Measurements from ENCODE around the gene LIPT1. TPM values are rescaled to one million over a fixed set of nuclear protein-coding genes. Genes with fewer than 3 reads are reported as not detected.
"Not testable (repeated sequence)": the region's sequence is repeated elsewhere in the genome, so short reads cannot be mapped to it uniquely, and the experiment has no call there.

LIPT1 gene
- 8.2 TPM for polyA plus RNA-seq (ENCODE audit: insufficient read length)

- peak; percentile 95 for DNase-seq
Observed at GRCh38 chr2:99154643-99155536, at the start of gene LIPT1, which contains the start of gene TSGA10. Gene LIPT1 (plus strand): TSS chr2:99154967. CDS start chr2:99161958, 6,991 bp downstream. Gene TSGA10 (minus strand): TSS chr2:99154942. CDS start chr2:99109439, 45,503 bp downstream.

GRCh38 chr2:99106913-99107312 is 47.9 kb upstream of the LIPT1 start:
- DNase-seq = no peak

- no peak for DNase-seq
Observed at GRCh38 chr2:99111236-99111635, 43.5 kb upstream of the LIPT1 start.

- no peak for DNase-seq
Observed at GRCh38 chr2:99111945-99112344, 42.8 kb upstream of the LIPT1 start.

GRCh38 chr2:99112617-99113016 is 42.1 kb upstream of the LIPT1 start:
- no peak for DNase-seq

GRCh38 chr2:99127981-99128380 is 26.8 kb upstream of the LIPT1 start:
- no peak for DNase-seq

- not testable (repeated sequence) for DNase-seq
Observed at GRCh38 chr2:99135044-99135556, 19.7 kb upstream of the LIPT1 start.

GRCh38 chr2:99139003-99139402 is 15.8 kb upstream of the LIPT1 start:
- DNase-seq = no peak

GRCh38 chr2:99140056-99140859 is 14.5 kb upstream of the LIPT1 start:
- no peak for DNase-seq

GRCh38 chr2:99140860-99141109 is 14.0 kb upstream of the LIPT1 start:
- peak; percentile 32 for DNase-seq

GRCh38 chr2:99141110-99142108 is 13.4 kb upstream of the LIPT1 start, which contains the start of gene C2orf15:
Gene C2orf15 (plus strand): TSS chr2:99141707. CDS start chr2:99150559, 8,852 bp downstream.
- peak; percentile 90 for DNase-seq

- DNase-seq = no peak
Observed at GRCh38 chr2:99150706-99151105, 4.1 kb upstream of the LIPT1 start.

GRCh38 chr2:99152199-99152895 is 2.4 kb upstream of the LIPT1 start:
- DNase-seq = no peak

- peak; percentile 5 for DNase-seq
Observed at GRCh38 chr2:99153921-99154604, 704 bp upstream of the LIPT1 start.

GRCh38 chr2:99156891-99157290 is 2.1 kb downstream of the LIPT1 start:
- DNase-seq = no peak

GRCh38 chr2:99158599-99158998 is 3.8 kb downstream of the LIPT1 start:
- DNase-seq = no peak

GRCh38 chr2:99159594-99159993 is 4.8 kb downstream of the LIPT1 start:
- DNase-seq = no peak

GRCh38 chr2:99166218-99166617 is 11.5 kb downstream of the LIPT1 start:
- DNase-seq = no peak

- DNase-seq = no peak
Observed at GRCh38 chr2:99169534-99169933, 14.8 kb downstream of the LIPT1 start.

GRCh38 chr2:99171377-99172140 is 16.8 kb downstream of the LIPT1 start:
- no peak for DNase-seq

All from hindlimb muscle (tissue), 1 donor.